Lower leg skin (tissue), 3 donors: ENCODE measurements around the gene DNAJC28.

Experiments used
- CTCF ChIP-seq, 3 donors: fragments of 450-650 bp; IDR thresholded peaks; one replicate each; pipeline ENCODE4 v1.5.1; 2016; ENCODE audit warnings: antibody characterized with exemption in 3 of 3, mild to moderate bottlenecking in 3 of 3, moderate library complexity in 2 of 3
- POLR2A ChIP-seq, 2 donors: fragments of 450-650 bp; IDR thresholded peaks; one replicate each; pipeline ENCODE4 v1.6.1; 2016 to 2017; ENCODE audit warnings: antibody characterized with exemption in 2 of 2, mild to moderate bottlenecking in 1 of 2, moderate library complexity in 1 of 2

GRCh38 chr21:33531007-33531406 lies 39.5 kb upstream of the DNAJC28 start:
- TF ChIP-seq POLR2A (IDR thresholded peaks at IDR 0.05) (no peak), CTCF (IDR thresholded peaks at IDR 0.05) (no peak)
